HepG2 (cell line): Measurements from ENCODE around the gene RAB6A. TPM values are rescaled to one million over a fixed set of nuclear protein-coding genes. Genes with fewer than 3 reads are reported as not detected.

Source experiments
- ARHGAP35 ChIP-seq: sonication (generic); formaldehyde crosslinking; IDR thresholded peaks from 2 replicates; pipeline ENCODE4 v1.9.0; 2022; ENCODE audit warnings: mild to moderate bottlenecking, inconsistent platforms, moderate library complexity, missing genetic modification reagents, borderline replicate concordance
- NFE2L2 ChIP-seq: fragments of 150-350 bp; IDR thresholded peaks from 2 replicates; pipeline ENCODE4 v1.6.1; 2014; ENCODE audit warnings: low read length
- POLR2AphosphoS5 ChIP-seq: IDR thresholded peaks from 2 replicates; pipeline ENCODE4 v1.6.1; 2012; ENCODE audit warnings: low read depth, low read length
- SP4 ChIP-seq: sonication (generic); formaldehyde crosslinking; IDR thresholded peaks from 2 replicates; pipeline ENCODE4 v1.8.1; 2023; ENCODE audit warnings: mild to moderate bottlenecking, missing genetic modification reagents
- ZKSCAN5 ChIP-seq: sonication (generic); formaldehyde crosslinking; IDR thresholded peaks from 2 replicates; pipeline ENCODE4 v1.5.1; 2020; ENCODE audit warnings: mild to moderate bottlenecking, missing genetic modification reagents
- ZNF570 ChIP-seq: sonication (generic); formaldehyde crosslinking; IDR thresholded peaks from 2 replicates; pipeline ENCODE4 v1.4.0; 2020; ENCODE audit warnings: mild to moderate bottlenecking, missing genetic modification reagents, borderline replicate concordance
- ZNF724P ChIP-seq: sonication (generic); formaldehyde crosslinking; IDR thresholded peaks from 2 replicates; pipeline ENCODE4 v1.8.0; 2022; ENCODE audit warnings: missing genetic modification reagents, borderline replicate concordance
- polyA plus RNA-seq, 8 experiments: library from polyadenylated mRNA; depleted of rRNA in 3 of 8; stranded (reverse) in 7 of 8; unstranded in 1 of 8; fragments of >200 nt; fragmentation: Illumina TruSeq in 4 of 8; extraction: Trizol in 4 of 8; gene quantifications; 2 replicates each; pipeline versions ENCODE4 v1.2.1 to v1.2.3, GENCODE V29; 2011 to 2016; ENCODE audit warnings: low read depth in 4 of 8, missing spikeins in 1 of 8, mixed read lengths in 1 of 8; ENCODE audit not compliant: insufficient read depth in 1 of 8
- total RNA-seq, 5 experiments: library from RNA; depleted of rRNA; stranded (reverse); fragments of >200 nt; fragmentation: Illumina TruSeq; extraction: Trizol; gene quantifications; 2 replicates each; pipeline ENCODE4 v1.2.3, GENCODE V29; 2016; ENCODE audit warnings: low read depth in 1 of 5
- TF ChIP-seq, protein P1 (sequence below): sonication (generic); formaldehyde crosslinking; IDR thresholded peaks from 2 replicates; pipeline ENCODE4 v1.5.0; 2020; ENCODE audit warnings: mild to moderate bottlenecking, missing genetic modification reagents
- TF ChIP-seq, protein P2 (sequence below): IDR thresholded peaks from 2 replicates; pipeline ENCODE4 v1.6.1; 2016; ENCODE audit warnings: low read depth, missing genetic modification reagents, missing compliant biosample characterization
- TF ChIP-seq, protein P3 (sequence below): sonication (generic); formaldehyde crosslinking; IDR thresholded peaks from 2 replicates; pipeline ENCODE4 v1.4.0; 2020; ENCODE audit warnings: mild to moderate bottlenecking, missing genetic modification reagents
- TF ChIP-seq, protein P4 (sequence below): sonication (generic); formaldehyde crosslinking; IDR thresholded peaks from 2 replicates; pipeline ENCODE4 v1.5.0; 2020; ENCODE audit warnings: missing genetic modification reagents, mild to moderate bottlenecking, borderline replicate concordance
- TF ChIP-seq, protein P5 (sequence below): IDR thresholded peaks from 2 replicates; pipeline ENCODE4 v1.6.1; 2016
- TF ChIP-seq, protein P6 (sequence below): IDR thresholded peaks from 2 replicates; pipeline ENCODE4 v1.6.1; 2016; ENCODE audit warnings: missing biosample characterization, missing genetic modification reagents, low read depth

RAB6A gene
- total and polyA plus RNA-seq, 2 of the 13 experiments (the other 11 are each of a cell fraction or from before 2014, with no cell fraction given): 74.3 to 121 TPM

DNA sequence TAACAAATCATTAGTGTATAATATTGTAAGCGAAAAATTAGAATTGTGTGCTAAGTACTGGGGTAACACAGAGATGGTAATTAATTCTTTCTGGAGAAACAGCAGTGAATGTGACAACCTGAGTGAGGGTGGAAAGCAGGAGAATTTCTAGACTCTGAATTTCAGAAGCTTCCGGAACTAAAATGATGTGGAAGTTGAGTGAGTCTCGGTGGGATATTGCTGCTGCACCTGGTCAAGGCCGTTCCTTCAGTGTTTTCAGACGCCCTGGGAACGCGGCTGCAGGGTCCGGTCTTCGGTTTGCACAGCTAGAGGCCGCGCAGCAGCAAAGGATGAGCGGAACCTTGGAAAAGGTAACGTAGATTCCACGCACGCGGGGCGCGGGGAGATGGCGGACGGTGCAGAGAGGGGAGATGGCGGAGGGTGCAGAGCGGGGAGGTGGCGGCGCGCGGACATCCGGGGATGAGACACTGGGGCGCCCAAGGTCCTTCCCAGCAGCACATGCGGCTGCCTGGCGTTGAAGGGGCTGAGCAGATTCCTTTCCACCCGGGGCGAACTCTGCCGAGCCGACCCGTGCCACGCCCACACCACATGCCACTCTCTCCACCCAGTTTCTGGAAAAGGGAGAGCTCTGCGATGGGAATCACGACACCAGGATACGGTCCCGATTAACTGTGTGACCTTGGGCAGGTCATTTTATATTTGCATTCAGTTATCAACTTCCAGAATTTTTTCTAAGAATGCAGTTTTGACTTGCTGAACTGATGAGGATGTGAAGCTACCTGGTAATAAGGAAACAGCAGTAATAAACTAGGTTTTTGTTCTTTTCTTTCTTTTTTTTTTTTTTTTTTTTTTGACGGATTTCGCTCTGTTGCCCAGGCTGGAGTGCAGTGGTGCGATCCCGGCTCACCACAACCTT lies 27.0 kb upstream of the RAB6A start, which contains the start of gene MRPL48 (continued):
- TF ChIP-seq, protein P1, sequence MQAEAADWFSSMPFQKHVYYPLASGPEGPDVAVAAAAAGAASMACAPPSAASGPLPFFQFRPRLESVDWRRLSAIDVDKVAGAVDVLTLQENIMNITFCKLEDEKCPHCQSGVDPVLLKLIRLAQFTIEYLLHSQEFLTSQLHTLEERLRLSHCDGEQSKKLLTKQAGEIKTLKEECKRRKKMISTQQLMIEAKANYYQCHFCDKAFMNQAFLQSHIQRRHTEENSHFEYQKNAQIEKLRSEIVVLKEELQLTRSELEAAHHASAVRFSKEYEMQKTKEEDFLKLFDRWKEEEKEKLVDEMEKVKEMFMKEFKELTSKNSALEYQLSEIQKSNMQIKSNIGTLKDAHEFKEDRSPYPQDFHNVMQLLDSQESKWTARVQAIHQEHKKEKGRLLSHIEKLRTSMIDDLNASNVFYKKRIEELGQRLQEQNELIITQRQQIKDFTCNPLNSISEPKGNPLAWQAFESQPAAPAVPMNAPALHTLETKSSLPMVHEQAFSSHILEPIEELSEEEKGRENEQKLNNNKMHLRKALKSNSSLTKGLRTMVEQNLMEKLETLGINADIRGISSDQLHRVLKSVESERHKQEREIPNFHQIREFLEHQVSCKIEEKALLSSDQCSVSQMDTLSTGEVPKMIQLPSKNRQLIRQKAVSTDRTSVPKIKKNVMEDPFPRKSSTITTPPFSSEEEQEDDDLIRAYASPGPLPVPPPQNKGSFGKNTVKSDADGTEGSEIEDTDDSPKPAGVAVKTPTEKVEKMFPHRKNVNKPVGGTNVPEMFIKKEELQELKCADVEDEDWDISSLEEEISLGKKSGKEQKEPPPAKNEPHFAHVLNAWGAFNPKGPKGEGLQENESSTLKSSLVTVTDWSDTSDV (CRISPR knock-in tag): no peak
- TF ChIP-seq NFE2L2 (no peak), POLR2AphosphoS5 (peak; percentile 87), ZNF570 (peak; percentile 81; the same call in 1 of the 2 replicates), ZKSCAN5 (CRISPR knock-in tag) (no peak), ARHGAP35 (CRISPR knock-in tag) (no peak; the same call in 1 of the 2 replicates), ZNF724P (CRISPR knock-in tag) (peak; percentile 77; the same call in 1 of the 2 replicates), SP4 (peak; percentile 32; the same call in 1 of the 2 replicates)
- TF ChIP-seq, protein P2, sequence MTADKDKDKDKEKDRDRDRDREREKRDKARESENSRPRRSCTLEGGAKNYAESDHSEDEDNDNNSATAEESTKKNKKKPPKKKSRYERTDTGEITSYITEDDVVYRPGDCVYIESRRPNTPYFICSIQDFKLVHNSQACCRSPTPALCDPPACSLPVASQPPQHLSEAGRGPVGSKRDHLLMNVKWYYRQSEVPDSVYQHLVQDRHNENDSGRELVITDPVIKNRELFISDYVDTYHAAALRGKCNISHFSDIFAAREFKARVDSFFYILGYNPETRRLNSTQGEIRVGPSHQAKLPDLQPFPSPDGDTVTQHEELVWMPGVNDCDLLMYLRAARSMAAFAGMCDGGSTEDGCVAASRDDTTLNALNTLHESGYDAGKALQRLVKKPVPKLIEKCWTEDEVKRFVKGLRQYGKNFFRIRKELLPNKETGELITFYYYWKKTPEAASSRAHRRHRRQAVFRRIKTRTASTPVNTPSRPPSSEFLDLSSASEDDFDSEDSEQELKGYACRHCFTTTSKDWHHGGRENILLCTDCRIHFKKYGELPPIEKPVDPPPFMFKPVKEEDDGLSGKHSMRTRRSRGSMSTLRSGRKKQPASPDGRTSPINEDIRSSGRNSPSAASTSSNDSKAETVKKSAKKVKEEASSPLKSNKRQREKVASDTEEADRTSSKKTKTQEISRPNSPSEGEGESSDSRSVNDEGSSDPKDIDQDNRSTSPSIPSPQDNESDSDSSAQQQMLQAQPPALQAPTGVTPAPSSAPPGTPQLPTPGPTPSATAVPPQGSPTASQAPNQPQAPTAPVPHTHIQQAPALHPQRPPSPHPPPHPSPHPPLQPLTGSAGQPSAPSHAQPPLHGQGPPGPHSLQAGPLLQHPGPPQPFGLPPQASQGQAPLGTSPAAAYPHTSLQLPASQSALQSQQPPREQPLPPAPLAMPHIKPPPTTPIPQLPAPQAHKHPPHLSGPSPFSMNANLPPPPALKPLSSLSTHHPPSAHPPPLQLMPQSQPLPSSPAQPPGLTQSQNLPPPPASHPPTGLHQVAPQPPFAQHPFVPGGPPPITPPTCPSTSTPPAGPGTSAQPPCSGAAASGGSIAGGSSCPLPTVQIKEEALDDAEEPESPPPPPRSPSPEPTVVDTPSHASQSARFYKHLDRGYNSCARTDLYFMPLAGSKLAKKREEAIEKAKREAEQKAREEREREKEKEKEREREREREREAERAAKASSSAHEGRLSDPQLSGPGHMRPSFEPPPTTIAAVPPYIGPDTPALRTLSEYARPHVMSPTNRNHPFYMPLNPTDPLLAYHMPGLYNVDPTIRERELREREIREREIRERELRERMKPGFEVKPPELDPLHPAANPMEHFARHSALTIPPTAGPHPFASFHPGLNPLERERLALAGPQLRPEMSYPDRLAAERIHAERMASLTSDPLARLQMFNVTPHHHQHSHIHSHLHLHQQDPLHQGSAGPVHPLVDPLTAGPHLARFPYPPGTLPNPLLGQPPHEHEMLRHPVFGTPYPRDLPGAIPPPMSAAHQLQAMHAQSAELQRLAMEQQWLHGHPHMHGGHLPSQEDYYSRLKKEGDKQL (CRISPR knock-in tag): no peak; the same call in 1 of the 2 replicates
- TF ChIP-seq, protein P3, sequence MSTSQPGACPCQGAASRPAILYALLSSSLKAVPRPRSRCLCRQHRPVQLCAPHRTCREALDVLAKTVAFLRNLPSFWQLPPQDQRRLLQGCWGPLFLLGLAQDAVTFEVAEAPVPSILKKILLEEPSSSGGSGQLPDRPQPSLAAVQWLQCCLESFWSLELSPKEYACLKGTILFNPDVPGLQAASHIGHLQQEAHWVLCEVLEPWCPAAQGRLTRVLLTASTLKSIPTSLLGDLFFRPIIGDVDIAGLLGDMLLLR: no peak
- TF ChIP-seq, protein P4, sequence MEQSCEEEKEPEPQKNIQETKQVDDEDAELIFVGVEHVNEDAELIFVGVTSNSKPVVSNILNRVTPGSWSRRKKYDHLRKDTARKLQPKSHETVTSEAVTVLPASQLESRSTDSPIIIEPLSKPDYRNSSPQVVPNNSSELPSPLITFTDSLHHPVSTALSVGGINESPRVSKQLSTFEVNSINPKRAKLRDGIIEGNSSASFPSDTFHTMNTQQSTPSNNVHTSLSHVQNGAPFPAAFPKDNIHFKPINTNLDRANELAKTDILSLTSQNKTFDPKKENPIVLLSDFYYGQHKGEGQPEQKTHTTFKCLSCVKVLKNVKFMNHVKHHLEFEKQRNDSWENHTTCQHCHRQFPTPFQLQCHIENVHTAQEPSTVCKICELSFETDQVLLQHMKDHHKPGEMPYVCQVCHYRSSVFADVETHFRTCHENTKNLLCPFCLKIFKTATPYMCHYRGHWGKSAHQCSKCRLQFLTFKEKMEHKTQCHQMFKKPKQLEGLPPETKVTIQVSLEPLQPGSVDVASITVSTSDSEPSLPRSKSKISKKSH (CRISPR knock-in tag): peak; percentile 71
- TF ChIP-seq, protein P5, sequence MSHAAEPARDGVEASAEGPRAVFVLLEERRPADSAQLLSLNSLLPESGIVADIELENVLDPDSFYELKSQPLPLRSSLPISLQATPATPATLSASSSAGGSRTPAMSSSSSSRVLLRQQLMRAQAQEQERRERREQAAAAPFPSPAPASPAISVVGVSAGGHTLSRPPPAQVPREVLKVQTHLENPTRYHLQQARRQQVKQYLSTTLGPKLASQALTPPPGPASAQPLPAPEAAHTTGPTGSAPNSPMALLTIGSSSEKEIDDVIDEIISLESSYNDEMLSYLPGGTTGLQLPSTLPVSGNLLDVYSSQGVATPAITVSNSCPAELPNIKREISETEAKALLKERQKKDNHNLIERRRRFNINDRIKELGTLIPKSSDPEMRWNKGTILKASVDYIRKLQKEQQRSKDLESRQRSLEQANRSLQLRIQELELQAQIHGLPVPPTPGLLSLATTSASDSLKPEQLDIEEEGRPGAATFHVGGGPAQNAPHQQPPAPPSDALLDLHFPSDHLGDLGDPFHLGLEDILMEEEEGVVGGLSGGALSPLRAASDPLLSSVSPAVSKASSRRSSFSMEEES: no peak; the same call in 1 of the 2 replicates
- TF ChIP-seq, protein P6, sequence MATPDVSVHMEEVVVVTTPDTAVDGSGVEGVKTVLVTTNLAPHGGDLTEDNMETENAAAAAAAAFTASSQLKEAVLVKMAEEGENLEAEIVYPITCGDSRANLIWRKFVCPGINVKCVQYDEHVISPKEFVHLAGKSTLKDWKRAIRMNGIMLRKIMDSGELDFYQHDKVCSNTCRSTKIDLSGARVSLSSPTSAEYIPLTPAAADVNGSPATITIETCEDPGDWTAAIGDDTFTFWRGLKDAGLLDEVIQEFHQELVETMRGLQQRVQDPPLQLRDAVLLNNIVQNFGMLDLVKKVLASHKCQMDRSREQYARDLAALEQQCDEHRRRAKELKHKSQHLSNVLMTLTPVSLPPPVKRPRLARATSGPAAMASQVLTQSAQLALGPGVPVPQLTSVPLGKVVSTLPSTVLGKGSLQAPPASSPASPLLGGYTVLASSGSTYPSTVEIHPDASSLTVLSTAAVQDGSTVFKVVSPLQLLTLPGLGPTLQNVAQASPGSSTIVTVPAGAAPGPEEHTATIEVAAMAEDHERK (CRISPR knock-in tag): 0 out of 2 replicates have a peak, but pooled peaks have one; percentile 34
